HuH-7 (cell line): ENCODE measurements around the gene USP36.

Experiments used
- DNase-seq: peaks from one replicate; pipeline ENCODE4 v3.0.0; 2011; ENCODE audit warnings: low spot score

USP36 gene

DNA sequence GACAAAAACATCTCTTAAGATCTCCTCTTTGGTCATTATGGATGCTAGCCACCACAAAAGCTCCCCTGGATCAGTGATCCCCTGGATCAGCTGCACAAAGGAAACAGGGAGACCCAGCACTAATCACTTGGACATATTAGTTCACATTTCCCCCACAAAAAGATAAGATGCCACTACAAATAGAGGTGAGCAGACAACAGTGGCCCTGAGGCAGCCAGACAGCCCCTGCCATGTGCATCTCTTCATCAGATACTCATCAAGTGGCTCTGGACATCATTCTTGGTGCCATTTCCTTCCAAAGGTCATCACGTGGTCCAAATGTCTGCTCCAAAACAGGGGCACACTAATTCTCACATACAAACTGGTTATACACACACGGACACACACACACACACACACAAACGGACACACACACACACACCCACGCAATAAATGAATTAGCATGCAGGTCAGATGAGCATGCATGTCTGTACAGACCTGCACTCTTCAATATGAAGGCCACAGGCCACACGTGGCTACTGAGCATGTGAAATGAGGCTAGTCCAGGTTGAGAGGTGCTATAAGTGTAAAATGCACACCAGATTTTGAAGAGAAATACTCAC lies 4.1 kb downstream of the USP36 start:
- no peak for DNase-seq

DNA sequence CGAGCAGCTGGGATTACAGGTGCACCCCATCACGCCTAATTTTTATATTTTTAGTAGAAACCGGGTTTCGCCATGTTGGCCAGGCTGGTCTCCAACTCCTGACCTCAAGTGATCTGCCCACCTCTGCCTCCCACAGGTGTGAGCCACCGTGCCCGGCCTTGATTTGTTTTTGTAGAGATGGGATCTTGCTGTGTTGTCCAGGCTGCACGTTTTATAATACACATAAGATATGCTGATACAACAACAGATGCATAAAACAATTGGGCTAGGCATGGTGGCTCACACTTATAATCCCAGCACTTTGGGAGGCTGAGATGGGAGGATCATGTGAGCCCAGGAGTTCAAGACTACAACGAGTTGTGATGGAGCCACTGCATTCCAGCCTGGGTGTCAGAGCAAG lies 6.0 kb downstream of the USP36 start:
- no peak for DNase-seq

DNA sequence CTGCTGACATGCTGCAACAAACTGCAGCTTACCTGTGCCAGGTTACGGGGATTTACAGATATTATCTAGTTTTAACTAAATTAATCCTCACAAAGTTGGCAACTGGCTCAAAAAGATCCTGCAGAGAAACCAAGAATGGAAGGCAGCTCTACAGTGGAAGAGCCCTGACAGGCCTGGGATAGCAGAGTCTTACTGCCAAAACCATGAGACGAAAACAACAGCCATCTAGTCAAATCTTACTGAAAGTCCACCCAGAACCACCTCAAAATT lies 8.1 kb downstream of the USP36 start:
- DNase-seq, result no peak

DNA sequence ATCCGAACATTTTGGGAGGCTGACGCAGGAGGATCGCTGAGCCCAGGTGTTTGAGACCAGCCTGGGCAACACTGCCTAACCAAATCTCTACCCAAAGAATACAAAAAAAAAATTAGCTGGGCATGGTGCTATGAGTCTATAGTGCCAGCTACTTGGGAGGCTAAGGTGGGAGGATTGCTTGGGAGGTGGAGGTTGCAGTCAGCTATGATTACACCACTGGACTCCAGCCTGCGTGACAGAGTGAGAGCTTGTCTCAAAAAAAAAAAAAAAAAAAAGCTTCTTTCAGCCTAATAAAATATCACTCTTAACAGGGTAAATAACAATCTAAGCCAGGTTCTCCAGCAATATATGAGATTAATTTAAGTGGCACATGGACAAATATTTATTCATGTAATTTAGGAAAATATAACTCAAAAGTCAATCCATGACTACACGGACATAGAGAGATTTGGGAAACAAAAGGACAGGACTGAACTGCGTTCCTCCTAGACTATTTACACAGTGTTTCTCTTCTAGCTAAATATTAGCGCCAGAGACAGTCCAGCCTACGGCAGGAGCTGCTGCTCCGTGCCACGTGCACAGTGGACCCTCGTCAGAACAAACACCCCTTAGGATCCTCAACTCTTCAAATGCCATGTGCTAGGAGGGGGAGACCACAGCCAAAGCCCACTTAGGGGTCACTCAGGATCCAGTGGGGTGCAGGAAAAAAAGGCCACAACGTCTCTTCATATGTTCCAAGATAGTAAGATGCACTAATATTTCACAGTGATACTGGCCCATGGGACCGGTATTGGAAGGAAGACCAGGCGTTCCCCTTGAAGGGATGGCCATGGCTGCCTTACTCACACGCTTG lies 8.7 kb downstream of the USP36 start:
- no peak for DNase-seq

DNA sequence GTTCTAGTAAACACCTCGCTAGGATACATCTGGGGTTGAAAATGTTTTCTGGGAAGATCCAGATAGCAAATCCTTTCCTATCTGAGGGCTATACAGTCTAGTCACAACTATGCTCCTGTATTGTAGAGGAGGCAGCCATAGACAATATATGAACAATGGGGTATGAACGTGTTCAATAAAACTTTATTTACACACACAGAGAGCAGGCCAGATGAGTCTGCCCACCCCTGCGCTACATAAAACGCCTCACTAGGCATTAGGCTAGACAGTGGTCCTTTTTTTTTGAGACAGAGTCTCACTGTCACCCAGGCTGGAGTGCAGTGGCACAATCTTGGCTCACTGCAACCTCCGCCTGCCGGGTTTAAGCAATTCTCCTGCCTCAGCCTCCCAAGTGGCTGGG lies 11.1 kb downstream of the USP36 start:
- no peak for DNase-seq

DNA sequence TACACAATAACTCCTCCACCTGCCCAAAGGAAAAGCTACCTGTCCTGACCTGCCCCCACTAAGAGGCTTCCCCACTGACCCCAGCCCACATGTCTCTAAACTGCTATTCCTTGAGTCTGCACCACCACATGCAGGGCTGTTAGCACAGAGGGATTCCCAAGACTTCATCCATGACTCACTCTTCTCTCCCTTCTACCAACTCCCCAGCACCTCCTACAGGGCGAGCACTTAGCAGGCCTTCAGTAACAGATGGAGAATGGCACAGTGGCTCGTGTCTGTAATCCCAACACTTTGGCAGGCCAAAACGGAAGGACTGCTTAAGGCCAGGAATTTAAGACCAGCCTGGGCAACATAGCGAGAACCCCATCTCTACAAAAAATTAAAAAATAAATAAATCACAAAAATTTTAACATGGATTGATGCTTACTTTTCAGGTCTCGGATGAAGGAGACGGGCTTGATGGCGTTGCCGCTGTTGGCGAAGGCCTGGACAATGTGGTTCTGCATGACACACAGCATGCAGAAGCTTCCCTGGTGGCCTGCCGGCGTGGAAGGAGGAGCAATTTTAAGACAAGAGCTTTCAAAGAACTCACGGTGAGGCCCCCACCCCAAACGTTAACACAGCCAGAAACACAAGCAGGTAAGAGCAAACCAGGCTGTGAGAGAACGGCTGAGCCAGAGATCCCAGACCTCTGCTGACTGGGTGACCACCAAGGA lies 12.0 kb downstream of the USP36 start:
- peak; percentile 48 for DNase-seq

DNA sequence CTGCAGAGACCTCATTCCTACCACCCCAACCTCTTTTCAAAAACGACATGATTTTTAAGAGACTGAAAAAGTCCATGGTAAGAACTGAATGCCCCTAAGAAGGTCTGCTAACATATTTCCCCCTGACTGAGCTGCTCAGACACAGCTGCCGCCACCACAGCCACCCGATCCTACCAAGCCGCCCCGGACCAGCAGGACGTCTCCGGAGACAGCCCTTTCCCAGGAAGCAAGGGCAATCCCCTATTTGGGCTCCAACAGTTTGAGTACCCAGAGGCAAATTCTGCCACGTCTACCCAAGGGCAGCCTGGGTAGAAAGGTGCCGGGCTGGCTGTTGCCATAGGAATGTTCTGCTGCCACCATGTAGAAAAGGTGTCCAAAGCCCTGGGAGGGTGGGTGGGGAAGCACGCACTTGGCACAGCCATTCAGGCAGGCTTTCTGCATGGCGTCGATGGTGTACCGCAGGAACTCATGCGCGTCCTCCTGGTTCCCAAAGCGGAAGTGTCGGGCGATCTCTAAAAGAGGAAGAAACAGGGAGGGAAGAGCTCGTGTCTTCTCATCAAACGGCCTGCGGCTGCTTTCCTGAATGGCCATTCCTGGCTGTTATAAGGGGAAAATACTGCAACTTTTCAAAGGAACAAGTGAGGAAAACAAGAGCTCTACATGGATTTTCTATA lies 13.6 kb downstream of the USP36 start:
- DNase-seq, result no peak

DNA sequence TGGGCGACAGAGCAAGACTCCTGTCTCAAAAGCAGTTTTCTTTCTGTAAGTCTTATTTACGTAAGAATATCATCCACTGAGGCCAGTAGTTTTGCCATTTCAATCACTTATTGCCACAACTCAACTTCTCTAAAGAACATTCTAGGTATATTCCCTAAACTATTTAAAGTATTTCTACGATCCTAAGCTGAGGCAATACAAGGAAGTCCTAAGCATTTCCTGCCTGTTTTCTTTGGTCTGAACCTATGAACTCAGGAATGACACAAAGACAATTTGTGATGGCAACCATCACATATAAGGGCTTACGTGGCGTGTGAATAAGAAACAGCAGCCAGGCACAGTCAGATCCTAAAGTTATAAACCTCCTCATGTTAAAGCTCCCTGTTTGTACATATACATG lies 14.2 kb downstream of the USP36 start:
- DNase-seq, result no peak

DNA sequence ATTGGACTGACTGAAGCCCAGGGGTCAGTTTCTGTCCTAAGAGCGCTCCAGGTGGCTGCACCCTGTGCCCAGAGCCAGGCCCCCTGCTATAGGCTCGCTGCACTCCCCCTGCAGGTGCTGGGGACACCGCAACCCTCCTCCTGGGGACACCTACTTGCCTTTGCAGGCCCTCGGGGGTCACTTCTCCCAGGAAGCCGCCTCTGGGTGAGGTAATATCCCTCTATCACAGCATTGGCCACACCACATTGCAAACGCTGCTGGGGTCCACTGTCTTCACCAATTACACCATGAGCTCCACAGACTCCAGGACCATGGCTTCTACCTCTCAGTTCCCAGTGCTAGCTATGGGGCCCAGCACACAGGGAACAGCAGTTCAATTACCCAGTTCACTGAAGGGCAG lies 14.9 kb downstream of the USP36 start:
- DNase-seq, result no peak

DNA sequence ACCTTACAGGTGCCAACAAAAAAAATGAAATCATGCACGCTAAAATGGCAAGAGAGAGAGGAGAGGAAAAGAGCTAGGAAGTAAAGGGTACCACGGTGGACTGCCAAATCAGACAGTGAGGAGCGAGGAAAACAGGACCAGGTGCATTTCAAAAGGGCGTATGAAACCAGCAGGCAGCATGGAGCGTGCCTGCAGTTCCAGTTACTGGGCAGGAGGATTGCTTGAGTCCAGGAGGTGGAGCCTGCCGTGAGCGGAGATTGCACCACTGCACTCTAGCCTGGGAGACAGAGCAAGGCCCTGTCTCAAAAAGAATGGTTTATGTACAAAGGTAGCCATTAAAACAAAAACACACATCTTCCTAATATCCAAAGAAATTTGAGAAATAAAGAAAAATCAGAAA lies 16.4 kb downstream of the USP36 start:
- no peak for DNase-seq

DNA sequence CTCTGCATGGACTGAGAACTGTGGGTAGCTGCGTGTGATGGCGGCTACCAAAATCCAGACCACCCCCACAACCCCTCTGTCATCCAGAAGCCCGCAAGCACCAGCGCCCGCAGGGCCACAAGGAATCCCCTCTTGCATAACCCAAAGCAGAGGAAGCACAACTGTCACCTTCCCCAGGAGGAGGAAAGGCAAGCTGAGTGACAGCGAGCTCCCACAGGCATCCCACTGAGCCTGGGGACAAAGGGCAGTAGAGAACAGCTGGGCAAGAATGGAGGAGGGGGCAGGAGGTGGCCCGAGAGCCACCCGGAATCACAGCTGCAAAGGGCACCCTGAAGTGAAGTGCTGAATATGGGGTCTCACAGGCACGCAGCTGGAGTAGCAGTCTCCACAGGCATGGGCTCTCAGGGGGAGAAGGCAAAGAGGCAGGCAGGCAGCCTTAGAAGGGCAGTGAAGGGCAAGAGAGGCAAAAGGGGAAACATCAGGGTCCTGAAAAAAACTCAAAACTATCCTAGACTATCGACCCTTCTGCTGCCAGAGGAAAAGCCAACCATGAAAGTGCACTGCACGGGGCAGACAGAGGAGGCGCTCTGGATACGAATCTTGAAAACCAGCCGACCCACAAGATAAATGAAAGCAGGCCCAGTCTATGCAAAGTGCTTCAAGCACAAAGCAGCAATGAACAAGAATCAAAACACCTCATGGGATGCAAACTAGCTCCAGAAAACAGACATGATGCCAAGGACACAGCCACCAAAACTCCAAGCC lies 17.1 kb downstream of the USP36 start:
- no peak for DNase-seq

DNA sequence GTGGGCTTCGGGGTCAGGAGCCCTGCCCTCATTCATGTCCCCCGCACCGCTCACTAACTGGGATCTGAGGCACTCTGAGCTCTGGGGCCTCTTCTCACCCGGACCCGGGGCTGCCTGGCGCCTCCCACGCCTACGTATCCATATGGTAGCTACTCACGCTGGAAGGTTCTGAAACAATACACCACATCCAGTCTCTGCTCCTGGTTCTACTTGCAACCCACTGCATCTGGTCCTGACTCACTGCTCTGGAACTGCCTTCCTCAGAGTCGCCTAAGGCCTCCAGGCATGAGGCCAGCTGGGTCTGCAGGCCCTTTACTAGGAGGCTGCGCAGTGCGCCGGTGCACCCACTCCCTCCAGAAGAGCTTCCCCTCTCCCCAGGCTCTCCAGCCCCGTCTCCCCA lies 18.1 kb downstream of the USP36 start:
- no peak for DNase-seq

DNA sequence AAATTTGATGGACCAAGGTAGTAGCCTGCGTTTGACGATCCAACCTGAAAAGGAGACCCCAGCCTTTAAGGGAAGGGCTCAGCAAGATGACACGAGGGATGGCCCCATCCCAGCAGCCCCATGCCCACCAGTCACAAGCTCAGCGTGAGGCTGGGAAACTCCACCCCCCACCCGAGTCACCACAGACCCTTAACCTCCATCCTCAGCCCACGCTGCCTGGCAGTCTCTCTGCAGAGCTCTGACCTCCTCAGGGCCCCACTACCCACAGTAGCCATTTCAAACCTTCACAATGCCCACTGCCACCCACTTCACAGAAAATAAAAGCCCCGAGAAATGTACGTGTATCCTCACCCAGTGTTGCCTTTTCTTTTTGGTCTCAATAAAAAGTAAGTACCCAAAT lies 18.7 kb downstream of the USP36 start:
- DNase-seq, result no peak

DNA sequence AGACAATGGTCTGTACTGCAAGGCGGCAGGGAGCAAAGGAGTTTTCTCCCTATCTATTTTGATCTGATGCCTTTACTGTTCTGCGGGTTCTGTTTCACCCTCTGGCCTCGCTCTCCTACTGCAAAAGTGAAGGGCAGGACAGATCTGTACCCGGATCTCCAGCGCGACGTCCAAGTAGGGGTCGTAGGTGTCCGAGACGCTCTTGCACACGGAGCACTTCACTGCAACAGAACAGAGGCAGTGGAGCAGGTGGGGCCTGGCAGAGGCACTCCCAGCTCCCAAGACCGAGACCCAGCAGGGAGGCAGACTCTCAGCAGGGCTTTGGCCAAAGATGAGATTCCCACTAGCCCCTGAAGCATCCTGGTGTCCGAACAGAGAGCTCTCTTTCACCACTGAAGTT lies 19.8 kb downstream of the USP36 start:
- DNase-seq, result no peak

DNA sequence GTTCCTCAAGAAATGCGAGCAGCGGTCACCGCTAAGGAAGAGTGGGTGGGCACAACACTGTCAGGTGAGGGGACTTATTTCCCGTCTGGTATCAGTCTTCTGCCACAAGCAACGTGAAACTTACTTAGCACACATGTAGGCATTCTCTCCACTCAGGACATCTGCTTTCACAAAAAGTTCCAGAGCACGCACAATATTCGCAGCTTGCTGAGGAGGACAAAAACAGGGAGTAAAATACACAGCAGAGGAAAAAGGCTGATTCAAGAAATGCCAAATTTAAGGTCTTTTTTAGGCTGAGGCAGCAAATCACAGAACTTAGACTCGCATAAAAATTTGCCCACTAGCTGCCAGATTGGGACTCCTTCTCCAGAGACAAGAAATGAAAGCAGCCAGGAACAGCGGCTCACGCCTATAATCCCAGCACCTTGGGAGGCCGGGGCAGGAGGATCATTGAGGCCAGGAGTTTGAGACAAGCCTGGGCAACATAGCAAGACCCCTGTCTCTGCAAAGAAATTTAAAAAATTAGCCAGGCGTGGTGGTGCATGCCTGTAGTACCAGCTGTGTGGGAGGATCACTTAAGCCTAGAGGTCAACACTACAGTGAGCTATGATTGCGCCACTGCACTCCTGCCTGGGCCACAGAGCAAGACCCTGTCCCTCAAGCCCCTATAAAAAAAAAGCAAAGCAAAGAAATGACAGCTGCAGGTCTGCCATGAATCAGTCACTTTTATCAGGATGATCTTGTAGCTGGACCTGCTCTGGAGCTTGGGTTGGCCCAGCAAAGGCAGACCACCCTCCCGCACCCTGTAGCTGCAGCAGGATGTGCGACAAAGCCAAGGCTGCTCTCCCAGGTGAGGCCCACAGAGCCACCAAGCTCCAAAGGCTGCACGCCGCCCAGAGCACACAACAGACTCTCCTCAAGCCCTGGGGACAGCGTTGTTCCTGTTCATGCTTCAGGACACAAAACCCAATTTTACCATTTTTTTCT lies 20.5 kb downstream of the USP36 start:
- DNase-seq, result no peak

DNA sequence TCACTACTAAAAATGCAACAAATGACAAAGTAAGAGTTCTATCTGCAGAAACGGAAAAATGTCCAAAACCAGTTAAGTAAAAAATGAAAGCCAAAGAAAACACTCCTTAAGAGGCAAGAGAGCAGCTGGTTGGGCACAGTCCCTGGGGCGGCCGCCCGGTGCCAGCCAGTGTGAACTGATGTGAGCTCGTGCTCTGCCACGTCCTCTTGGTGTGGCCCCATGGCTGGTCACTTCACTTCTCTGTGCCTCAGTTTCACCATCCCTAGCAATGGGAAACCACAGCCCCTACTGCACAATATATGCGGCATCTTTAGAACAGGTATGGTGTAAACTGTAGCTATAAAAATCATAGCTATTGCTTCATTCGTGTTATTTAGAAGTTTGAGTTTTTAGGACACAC lies 21.2 kb downstream of the USP36 start:
- no peak for DNase-seq

DNA sequence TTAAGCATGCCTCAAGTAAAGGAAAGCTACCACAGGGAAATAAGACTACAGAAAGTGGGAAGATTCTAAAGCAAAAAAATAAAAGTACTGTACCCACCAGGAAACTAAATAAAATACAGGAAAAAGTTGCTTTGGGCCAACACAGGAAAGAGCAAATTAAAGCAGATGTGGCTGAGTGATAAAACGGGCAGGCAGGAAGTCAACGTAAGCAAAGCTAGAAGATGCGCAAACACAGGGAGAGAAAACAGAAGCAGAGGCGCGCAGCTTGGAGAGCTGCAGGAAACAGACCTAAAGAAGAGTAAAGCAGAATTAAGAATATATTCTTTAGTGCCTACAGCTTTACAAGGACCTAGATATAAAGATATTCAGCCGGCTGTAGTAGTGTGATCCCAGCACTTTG lies 21.7 kb downstream of the USP36 start:
- DNase-seq, result no peak

DNA sequence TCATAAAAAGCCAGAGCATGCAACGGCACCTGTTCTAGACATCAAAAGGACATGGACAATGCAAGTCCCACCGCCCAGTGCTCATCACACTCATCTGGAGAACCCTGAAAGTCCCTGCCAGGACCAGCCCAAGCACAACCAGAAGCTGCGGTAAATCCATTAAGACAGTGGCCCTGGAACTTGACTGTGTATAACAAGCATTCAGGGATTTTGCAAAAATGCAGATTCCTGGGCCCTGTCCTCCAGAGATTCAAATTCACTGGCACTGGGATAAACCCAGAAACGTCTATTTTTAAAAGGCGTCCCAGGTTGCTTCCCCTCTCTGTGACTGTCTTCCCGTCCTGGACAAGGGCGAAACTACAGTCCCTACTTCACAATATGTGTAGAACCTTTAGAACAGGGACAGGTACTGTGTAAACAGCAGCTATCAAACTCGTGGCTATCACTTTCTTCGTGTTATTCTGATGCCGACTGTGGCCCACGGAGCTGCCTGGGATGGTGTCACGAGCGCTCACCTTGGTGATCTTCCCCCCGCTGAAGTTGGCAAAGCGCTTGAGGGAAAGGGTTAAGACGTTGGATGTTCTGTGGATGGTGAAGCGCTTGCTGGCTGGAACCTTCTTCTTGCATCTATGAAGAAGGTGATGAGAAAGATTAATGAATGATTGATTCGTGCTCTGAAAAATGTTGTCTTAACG lies 22.3 kb downstream of the USP36 start:
- no peak for DNase-seq

DNA sequence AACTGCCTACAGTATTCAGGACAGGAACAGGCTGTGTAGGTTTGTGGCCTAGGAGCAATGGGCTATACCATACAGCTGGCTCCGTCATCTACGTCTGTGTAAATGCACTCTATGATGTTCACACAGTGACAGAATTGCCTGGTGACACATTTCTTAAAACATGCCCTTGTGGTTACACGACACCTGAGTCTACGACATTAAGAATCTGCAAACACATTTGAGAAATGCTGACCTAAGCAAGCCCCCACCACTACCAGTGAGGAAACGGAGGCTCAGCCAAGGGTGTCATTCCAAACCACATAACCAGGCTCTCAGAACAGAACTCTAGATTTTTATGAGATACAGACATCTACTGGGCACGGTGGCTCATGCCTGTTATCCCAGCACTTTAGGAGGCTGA lies 23.5 kb downstream of the USP36 start:
- DNase-seq, result no peak

DNA sequence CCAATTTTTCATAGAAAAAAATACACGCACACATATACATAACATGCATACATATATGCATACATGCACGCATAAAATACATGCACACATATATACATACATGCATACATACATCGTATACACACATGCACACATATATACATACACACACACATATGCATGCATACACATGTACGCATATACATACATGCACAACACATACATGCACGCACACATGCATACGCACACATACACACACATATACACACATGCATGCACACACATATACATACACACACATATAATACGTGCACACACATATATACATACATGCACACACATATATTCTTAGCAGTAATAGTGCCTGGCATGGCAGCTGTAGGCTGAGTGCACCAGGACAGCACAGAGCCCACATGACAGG lies 24.9 kb downstream of the USP36 start:
- no peak for DNase-seq
